Esophagus squamous epithelium (tissue), 5 donors: ENCODE data around the gene RASGRP4. TPM values are rescaled to one million over a fixed set of nuclear protein-coding genes. Genes with fewer than 3 reads are reported as not detected.

Source experiments
- DNase-seq: peaks from one replicate; lab custom pipeline; 2025; lab: John Stamatoyannopoulos, UW
- H3K27ac ChIP-seq, 4 donors: fragments of 200-600 bp; sonication (generic); one replicate each; pipeline ENCODE4 v1.5.1; 2016 to 2019; ENCODE audit warnings: mild to moderate bottlenecking in 1 of 4
- H3K27me3 ChIP-seq, 4 donors: fragments of 200-600 bp; sonication (generic); 1 replicate in 3 of 4; 2 replicates in 1 of 4; pipeline versions ENCODE4 v1.5.1 to v1.6.0; 2017 to 2021; ENCODE audit warnings: antibody characterized with exemption in 1 of 4
- H3K36me3 ChIP-seq, 3 donors: fragments of 200-600 bp; sonication (generic); one replicate each; pipeline ENCODE4 v1.5.1; 2016 to 2019
- H3K4me1 ChIP-seq, 3 donors: fragments of 200-600 bp; sonication (generic); one replicate each; pipeline ENCODE4 v1.5.1; 2017 to 2019
- H3K4me3 ChIP-seq, 4 donors: fragments of 200-600 bp; sonication (generic); 1 replicate in 3 of 4; 2 replicates in 1 of 4; pipeline ENCODE4 v1.5.1; 2016 to 2019; ENCODE audit warnings: mild to moderate bottlenecking in 2 of 4, moderate library complexity in 1 of 4
- H3K9me3 ChIP-seq, 3 donors: fragments of 200-600 bp; sonication (generic); one replicate each; pipeline ENCODE4 v1.5.1; 2016 to 2019
- CTCF ChIP-seq, 6 experiments: fragments of 450-650 bp in 4 of 6; fragments of 200-600 bp in 2 of 6; sonication (generic) in 2 of 6; IDR thresholded peaks; one replicate each; pipeline ENCODE4 v1.5.1; 2016 to 2019; ENCODE audit warnings: antibody characterized with exemption in 6 of 6, mild to moderate bottlenecking in 4 of 6, moderate library complexity in 4 of 6
- POLR2A ChIP-seq, 4 donors: fragments of 450-650 bp; IDR thresholded peaks; one replicate each; pipeline ENCODE4 v1.6.1; 2017; ENCODE audit warnings: antibody characterized with exemption in 4 of 4, mild to moderate bottlenecking in 4 of 4, moderate library complexity in 3 of 4
- WGBS, 2 donors: methylation state at CpG; one replicate each; pipeline ENCODE4 v1.1.5; 2018; 5-methylcytosine and 5-hydroxymethylcytosine counted together
- intact Hi-C: fragments of 100-400 bp; cut with DNase I; formaldehyde crosslinking; loops from one replicate; pipeline ENCODE4 v1.15.0; 2022
- total RNA-seq, 4 donors: library from RNA; depleted of rRNA; stranded (reverse); fragments of >200 nt; gene quantifications; one replicate each; pipeline ENCODE4 v1.1.0, GENCODE V29; 2016
- donor health status: DM: yes; HTN: yes; CAD: no.

The RASGRP4 gene
- total RNA-seq, 4 donors from 2014 or later, result 0.35 to 4.2 (median 0.64) TPM; not detected in 1

DNA sequence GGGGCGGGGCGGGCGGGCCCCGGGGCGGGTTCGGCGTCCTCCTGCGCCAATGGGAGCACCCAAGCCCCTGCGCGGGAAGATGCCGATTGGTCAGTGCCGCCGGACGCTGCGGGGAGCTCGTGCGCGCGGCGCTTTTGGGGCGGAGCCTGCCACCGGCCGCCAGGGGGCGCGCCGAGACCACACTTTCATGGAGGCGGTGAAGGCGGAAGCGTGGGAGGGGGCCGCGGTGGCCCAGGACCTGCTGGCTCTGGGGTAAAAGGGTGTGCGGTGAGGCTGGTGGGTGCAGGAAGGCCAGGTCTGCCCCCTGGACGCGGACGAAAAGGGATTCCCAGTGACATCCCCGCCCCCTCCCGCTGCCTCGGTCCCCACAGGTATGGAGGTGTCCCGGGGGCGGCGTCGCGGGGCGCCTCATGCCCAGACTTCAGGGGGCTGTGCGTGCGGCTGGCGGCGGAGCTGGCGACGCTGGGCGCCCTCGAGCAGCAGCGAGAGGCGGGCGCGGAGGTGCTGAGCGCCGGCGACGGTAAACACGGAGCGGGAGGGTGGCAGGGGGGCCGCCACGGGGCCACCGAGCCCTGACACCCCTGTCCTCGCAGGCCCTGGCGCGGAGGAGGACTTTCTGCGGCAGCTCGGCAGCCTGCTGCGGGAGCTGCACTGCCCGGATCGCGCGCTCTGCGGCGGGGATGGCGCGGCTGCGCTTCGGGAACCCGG is 22.9 kb downstream of the RASGRP4 start, which contains the start of gene FAM98C:
TSS of gene FAM98C (plus strand) at position 127 of the 708 bp plus-strand sequence. CDS start at position 188, 61 bp downstream.
- Histone ChIP-seq H3K27me3 (peaks cover 0 to 29% (median 2%) of the 10 kb centered on the region in 4 donors), H3K36me3 (peaks cover 0 to 35% (median 9%) of the 10 kb centered on the region in 3 donors), H3K4me1 (peaks cover 5 to 20% (median 11%) of the 10 kb centered on the region in 3 donors), H3K4me3 (peak within 1 kb of the TSS; percentile 71 to 97 (median 77)), H3K9me3 (no peaks in the 10 kb centered on the region), H3K27ac (peak within 1 kb of the TSS; percentile 90 to 95 (median 92))
- DNase-seq, result peak; percentile 90
- WGBS, 2 donors, result no CpG with 5 or more reads among the region's 82 CpGs
- TF ChIP-seq POLR2A (IDR thresholded peaks at IDR 0.05) (peak in 2 of 4 donors; percentile 9 to 58), CTCF (IDR thresholded peaks at IDR 0.05) (peak; percentile 96 to 100 (median 99))
- intact Hi-C loops, result no loop called here

- Histone ChIP-seq H3K27ac (peak overlapping the region; percentile 27 to 69 (median 61)), H3K9me3 (no peaks in the 10 kb centered on the region), H3K36me3 (peaks cover 0 to 30% (median 9%) of the 10 kb centered on the region in 3 donors), H3K27me3 (peaks cover 0 to 34% (median 2%) of the 10 kb centered on the region in 4 donors), H3K4me3 (peak overlapping the region; percentile 71 to 97 (median 77)), H3K4me1 (peaks cover 5 to 20% (median 11%) of the 10 kb centered on the region in 3 donors)
- TF ChIP-seq POLR2A (IDR thresholded peaks at IDR 0.05) (no peak), CTCF (IDR thresholded peaks at IDR 0.05) (no peak)
- intact Hi-C loops, result no loop called here
- no peak for DNase-seq
- 0 to 7% methylated on average over 6 to 12 of the region's 18 CpGs for WGBS, 2 donors
These were observed 23.4 kb downstream of the RASGRP4 start for GRCh38 chr19:38402623-38402966.

- Histone ChIP-seq H3K27ac (no peak overlapping the region), H3K9me3 (no peaks in the 10 kb centered on the region), H3K36me3 (peaks cover 0 to 15% (median 9%) of the 10 kb centered on the region in 3 donors), H3K4me3 (no peak overlapping the region), H3K4me1 (peaks cover 5 to 24% (median 11%) of the 10 kb centered on the region in 3 donors), H3K27me3 (peaks cover 0 to 48% (median 2%) of the 10 kb centered on the region in 4 donors)
- WGBS, 2 donors, result 50 to 64% methylated on average over 3 of the region's 3 CpGs
- no peak for TF ChIP-seq CTCF (IDR thresholded peaks at IDR 0.05)
- no peak for TF ChIP-seq POLR2A (IDR thresholded peaks at IDR 0.05)
- intact Hi-C loops, result no loop called here
- no peak for DNase-seq
These were observed 24.9 kb downstream of the RASGRP4 start for GRCh38 chr19:38401148-38401547.

GRCh38 chr19:38400361-38400760 is 25.7 kb downstream of the RASGRP4 start:
- peaks cover 5 to 32% (median 15%) of the 10 kb centered on the region in 3 donors for H3K4me1 ChIP-seq
- intact Hi-C loops, result no loop called here
- WGBS, 2 donors, result 69 to 80% methylated on average over 5 of the region's 5 CpGs
- H3K27ac ChIP-seq, result no peak overlapping the region
- H3K36me3 ChIP-seq, result peaks cover 0 to 7% (median 5%) of the 10 kb centered on the region in 3 donors
- peaks cover 0 to 56% (median 2%) of the 10 kb centered on the region in 4 donors for H3K27me3 ChIP-seq
- no peak overlapping the region for H3K4me3 ChIP-seq
- H3K9me3 ChIP-seq, result no peaks in the 10 kb centered on the region
- no peak for DNase-seq
- no peak for TF ChIP-seq POLR2A (IDR thresholded peaks at IDR 0.05)
- TF ChIP-seq CTCF (IDR thresholded peaks at IDR 0.05), result no peak

DNA sequence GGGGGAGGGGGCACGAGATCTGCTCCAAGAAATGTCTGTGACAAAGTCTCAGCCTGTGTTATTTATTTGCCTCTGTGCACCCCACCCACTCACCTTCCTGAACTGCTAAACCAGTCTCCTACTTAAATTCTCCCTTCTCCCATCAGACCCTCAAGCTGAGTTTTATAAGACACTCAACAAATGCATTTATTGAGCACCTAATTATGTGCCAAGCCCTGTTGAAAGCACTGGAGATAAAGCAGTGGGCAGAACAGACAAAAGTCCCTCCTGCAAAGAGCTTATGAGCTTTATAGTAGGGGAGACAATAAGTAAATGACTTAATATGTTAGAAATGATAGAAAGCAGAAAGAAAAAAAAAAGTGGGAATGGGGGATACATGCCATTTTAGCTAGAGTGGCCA is 26.5 kb downstream of the RASGRP4 start:
- DNase-seq, result no peak
- intact Hi-C loops, result no loop called here
- TF ChIP-seq POLR2A (IDR thresholded peaks at IDR 0.05) (no peak), CTCF (IDR thresholded peaks at IDR 0.05) (no peak)
- Histone ChIP-seq H3K27me3 (peaks cover 0 to 64% (median 2%) of the 10 kb centered on the region in 4 donors), H3K36me3 (no peaks in the 10 kb centered on the region), H3K27ac (no peak overlapping the region), H3K4me3 (no peak overlapping the region), H3K4me1 (peaks cover 8 to 36% (median 16%) of the 10 kb centered on the region in 3 donors), H3K9me3 (no peaks in the 10 kb centered on the region)
- WGBS, 2 donors, result 56 to 60% methylated on average over 1 of the region's 1 CpG
